GM21619 (cell line): ENCODE data around the gene BTC.
"Not testable (repeated sequence)": the region's sequence is repeated elsewhere in the genome, so short reads cannot be mapped to it uniquely, and the experiment has no call there.

Experiments
- ATAC-seq: cut with Tn5 transposase; IDR thresholded peaks from one replicate; pipeline ENCODE4 v1.9.1; 2021; ENCODE audit not compliant: unreplicated experiment

The BTC gene, protein sequence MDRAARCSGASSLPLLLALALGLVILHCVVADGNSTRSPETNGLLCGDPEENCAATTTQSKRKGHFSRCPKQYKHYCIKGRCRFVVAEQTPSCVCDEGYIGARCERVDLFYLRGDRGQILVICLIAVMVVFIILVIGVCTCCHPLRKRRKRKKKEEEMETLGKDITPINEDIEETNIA

GRCh38 chr4:74794382-74795010 is at the start of gene BTC:
Gene BTC, minus strand, starts transcription at chr4:74794523. Its CDS starts 198 bp downstream, at chr4:74794325.
- no peak for ATAC-seq

DNA sequence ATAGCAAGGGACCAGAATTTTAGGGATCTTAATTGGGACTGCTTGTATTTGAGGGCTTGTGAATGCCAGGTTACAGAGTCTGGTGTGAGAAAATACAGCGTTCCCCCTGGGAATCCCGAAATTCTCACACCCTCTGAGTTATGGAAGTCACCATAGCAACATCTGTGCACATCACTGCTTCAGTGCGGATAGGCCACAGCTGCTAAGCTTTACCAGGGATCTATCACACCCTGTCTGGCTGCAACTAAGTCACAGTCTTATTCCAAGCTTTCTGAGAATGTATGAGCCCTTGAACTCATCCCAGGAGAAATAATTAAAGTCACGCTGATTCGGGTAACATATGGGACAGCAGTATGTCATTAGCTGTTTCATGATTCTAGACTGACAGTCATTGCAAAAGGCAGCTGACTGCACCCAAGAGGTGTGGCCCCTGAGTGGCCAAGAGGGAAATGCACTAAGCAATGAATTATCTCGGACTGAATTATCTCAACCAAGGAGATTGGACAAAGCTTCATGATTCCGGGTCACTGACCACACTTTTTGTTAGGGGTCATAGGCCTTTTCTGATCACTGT is 46.7 kb upstream of the BTC start:
- ATAC-seq, result no peak

DNA sequence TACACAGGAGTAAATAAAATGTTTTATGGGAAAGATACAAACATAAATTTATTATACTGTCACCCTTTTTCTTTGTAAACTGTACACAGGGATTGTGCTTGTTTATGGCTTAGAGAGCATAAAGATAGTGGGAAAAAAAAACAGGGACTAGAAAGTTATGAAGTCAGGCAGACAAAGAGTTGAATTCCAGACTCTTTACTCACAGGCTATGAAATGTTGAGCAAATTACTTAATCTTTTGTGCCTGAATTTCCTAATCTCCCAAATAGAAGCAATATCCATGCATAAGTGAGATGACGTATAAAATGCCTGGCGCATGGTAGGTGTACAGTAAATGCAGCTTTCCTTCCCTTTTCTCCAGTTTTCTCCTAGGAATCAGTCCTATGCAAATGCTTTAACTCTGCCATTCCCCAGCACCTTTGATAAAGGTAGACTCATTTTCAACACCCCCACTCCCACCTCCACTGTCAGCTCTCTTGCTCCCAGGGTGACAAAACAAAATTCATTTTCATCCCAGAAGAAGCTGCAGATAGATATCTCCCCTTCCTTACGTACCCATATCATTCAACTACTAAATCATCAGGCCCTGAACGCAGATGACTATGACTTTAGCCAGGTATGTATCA is 44.5 kb upstream of the BTC start:
- no peak for ATAC-seq

DNA sequence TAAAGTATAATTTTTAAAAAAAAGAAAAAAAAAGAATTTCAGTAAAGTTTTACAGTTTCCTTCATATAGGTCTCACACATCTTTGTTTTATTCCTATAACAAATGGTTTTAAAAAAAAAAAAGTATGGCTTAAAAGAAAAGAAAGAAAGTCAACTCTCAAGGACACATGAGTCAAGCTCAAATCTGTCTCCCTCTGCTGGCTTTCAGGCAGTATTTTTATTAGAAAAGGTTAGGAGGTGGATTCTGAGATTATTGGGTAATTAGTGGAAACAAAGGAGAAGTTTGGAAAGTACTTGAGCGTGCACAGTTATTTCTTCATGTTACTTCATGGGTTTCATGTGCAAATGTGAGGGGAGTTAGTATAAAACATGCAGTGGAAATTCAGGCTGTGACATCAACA is 36.6 kb upstream of the BTC start:
- no peak for ATAC-seq

DNA sequence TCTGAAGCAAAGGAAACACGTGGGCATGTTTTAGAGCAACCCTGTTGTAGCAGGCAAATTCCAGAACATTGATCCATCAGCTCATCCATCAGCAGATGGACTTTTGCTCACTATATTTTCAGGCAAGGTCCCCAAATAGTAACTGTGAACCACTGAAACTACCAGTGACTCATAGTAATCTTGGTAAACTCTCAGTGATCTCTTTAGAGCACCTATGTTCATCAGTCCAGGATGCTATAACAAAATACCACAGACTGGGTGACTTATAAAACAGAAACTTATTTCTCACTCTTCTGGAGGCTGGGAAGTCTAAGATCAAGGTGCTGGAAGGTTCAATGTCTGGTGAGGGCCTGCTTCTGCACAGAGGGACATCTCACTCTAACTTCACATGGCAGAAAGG is 28.9 kb upstream of the BTC start:
- peak; percentile 61 for ATAC-seq

DNA sequence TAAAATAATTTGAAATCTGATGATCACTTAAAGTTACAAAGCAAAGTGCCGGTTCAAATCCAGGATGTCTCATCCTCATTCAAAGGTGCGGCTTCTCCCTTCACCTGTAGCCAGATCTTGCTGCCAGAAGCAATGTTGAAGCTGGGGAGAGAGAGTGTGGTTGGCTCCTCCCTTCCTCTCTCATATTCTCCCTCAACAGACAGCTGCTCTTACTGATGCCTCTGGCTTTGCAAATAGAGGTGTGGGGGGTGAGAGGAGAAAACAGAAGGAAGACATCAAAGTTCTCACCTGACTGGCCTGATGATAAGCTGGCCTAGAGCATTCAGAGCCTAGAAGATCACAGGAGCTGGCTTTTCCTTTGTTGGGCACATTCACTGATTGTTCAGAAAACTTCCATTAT is 28.3 kb upstream of the BTC start:
- ATAC-seq, result no peak

GRCh38 chr4:74821541-74821940 is 27.2 kb upstream of the BTC start:
- ATAC-seq, result no peak

DNA sequence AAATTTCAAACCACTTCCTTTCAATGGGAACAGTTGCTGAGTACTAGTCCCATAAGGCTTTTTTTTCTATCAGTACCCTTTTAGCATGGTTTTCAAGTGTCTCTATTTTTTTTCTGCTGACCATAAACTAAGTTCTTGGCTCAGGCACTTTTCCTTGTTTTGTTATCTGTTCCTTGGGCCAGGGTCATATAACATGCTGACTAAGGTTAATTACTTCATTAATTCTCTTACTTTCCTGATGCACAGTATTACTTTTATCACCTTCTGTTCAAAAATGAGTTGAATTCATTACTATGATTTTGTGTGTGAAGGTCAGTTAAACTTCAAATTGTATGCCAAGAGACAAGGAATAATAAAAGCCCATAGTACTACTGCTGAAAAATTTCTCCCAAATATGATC is 19.7 kb upstream of the BTC start:
- ATAC-seq, result no peak

DNA sequence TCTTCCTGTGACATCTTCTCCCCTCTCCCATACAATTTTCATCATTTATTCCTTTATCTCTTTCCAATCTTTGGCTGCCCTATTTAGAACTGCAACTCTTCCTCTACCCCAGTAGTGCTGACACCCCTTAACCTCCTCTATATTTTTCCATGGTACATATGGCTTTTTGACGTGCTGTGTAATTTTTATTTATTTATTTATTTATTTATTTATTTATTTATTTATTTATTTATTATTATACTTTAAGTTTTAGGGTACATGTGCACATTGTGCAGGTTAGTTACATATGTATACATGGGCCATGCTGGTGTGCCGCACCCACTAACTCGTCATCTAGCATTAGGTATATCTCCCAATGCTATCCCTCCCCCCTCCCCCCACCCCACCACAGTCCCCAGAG is 17.7 kb upstream of the BTC start:
- not testable (repeated sequence) for ATAC-seq

DNA sequence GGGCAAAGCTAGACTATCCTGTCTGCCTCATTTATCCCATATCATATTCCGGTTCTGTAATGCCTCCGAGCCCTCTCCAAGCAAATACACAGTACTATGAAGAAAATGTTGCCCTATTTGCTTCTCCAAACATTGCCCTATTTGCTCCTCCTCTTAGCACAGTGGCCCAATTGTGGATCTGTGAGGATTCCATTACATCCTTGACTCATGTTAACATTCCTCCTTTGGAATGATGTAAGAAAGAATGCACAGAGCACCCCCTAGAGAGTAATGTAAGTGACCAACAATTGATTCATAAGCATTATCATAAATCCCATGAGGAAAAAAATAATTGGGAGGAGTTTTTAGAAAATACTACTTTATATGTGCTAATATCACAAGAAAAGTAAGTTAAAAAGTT is 11.3 kb upstream of the BTC start:
- no peak for ATAC-seq

- ATAC-seq, result no peak
Observed at GRCh38 chr4:74800310-74800709, 6.0 kb upstream of the BTC start.

- no peak for ATAC-seq
Observed at GRCh38 chr4:74796631-74797030, 2.3 kb upstream of the BTC start.

DNA sequence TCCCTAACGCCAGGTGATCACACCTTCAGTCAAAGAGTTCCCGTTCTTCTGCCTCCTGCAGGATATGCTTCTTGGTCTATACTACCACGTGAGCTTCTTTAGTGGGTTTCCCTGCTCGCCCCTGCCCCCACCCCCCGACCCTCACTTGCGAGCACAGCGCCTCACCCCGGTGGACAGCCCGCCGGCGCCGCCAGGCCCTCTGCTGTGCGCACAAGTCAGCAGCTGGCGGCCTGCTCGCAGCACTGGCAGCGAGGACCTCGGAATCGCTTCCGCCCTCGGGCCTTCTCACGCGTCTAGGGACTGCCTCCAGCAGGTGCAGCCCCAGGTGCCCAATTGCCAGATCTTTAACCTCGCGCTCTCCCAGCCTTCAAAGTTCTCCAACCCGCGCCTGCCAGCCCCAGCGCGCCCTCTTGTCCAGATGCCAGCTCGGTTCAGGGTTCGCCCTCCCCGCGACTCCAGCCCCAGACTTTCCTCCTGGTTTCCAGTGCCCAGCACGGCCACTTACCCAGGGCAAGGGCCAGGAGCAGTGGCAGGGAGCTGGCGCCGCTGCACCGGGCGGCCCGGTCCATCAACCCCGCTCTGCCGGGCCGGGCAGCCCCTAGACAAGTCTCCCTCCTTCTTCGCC is 454 bp downstream of the BTC start:
- ATAC-seq, result no peak

- no peak for ATAC-seq
Observed at GRCh38 chr4:74790652-74791051, 3.7 kb downstream of the BTC start.

- ATAC-seq, result no peak
Observed at GRCh38 chr4:74789518-74789917, 4.8 kb downstream of the BTC start.

DNA sequence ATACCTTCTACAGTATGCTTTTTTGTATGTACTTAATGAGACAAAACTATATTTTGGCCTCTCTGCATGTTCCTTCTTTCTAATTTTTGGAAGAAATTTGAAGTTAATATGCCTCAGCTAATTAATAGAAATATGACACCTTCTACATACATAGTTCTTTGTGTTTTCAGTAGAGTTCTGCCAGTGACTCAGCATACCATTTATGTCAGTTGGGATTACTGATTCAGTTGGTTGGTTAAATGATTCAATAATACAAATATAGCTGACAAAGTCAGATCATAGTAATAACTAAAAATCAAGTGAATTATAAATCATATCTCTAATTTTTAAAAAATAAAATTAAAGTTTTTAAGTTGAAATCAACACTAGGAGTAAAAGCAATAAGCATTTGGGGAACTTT is 16.8 kb downstream of the BTC start:
- ATAC-seq, result no peak

DNA sequence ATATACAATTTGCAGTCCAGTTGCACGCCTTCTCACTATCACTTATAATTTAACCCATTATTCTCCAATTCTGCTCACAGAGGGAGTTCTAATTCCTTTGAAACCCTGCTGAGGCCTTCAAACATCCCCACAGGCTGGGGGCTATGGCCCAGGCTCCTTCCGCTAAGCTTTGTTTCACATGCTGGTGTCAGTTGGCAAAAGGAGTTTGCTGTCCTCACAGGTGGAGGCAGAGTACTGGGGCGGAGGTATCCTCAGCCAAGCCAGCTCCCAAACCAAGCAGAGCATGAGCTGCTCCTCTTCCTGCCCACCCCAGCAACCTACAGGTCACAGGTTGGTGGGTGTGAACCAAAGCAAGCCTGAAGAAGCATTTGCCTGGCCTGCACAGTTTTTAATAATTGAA is 21.5 kb downstream of the BTC start:
- ATAC-seq, result no peak

DNA sequence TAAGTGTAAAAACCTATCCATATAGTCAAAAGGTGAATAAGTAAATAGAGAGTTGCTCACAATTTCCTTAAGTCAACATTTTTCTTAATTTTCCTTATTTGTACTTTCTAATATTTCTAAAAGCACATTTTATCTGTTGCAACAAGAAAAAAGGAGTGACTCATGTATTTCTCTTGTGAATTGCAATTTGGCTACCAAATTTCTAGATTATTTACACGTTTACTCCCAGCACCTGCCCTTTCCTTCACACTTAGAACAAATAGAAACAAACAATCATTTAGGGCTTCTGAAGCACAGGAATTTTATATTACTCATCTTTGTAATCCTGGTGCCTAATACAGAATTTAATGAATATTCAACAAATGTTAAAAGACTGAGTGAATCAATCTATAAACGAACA is 22.2 kb downstream of the BTC start:
- ATAC-seq, result no peak

GRCh38 chr4:74770226-74770910 is 24.0 kb downstream of the BTC start:
- no peak for ATAC-seq

GRCh38 chr4:74768857-74769525 is 25.3 kb downstream of the BTC start:
- ATAC-seq, result peak; percentile 51

GRCh38 chr4:74764119-74764518 is 30.2 kb downstream of the BTC start:
- no peak for ATAC-seq
